Caco-2 (cell line): Measurements from ENCODE around the gene DCAF5. TPM values are rescaled to one million over a fixed set of nuclear protein-coding genes. Genes with fewer than 3 reads are reported as not detected.
"Not testable (repeated sequence)": the region's sequence is repeated elsewhere in the genome, so short reads cannot be mapped to it uniquely, and the experiment has no call there.

Experiments used
- BruUV-seq: library from RNA; stranded (reverse); fragments of 400-500 nt; replicated peaks from 2 replicates; lab custom pipeline; 2021; lab: Mats Ljungman, UMichigan
- CTCF ChIA-PET: fragments of 300-600 bp; sonication (Branson Sonifier 250); formaldehyde crosslinking; loops from one replicate; lab custom pipeline; 2022; ENCODE audit warnings: antibody characterized with exemption; lab: Charles Lee
- POLR2A ChIA-PET: fragments of 300-600 bp; sonication (Branson Sonifier 250); formaldehyde crosslinking; loops from one replicate; lab custom pipeline; 2022; ENCODE audit warnings: antibody characterized with exemption; lab: Charles Lee
- DNase-seq, 2 experiments: peaks; one replicate each; pipeline versions ENCODE4 v3.0.0 to v3.0.0-alpha.2; 2020 to 2022
- H3K27me3 ChIP-seq: replicated peaks from 2 replicates; pipeline ENCODE4 v1.6.0; 2011; ENCODE audit warnings: low read length; ENCODE audit not compliant: control insufficient read depth, insufficient read depth
- H3K36me3 ChIP-seq: 2 replicates; pipeline ENCODE4 v1.5.1; 2011; ENCODE audit warnings: low read length; ENCODE audit not compliant: control insufficient read depth, insufficient read depth
- H3K4me1 ChIP-seq: fragments of 250-450 bp; sonication (Bioruptor Pico); 2 replicates; pipeline ENCODE4 v1.5.1; 2020; ENCODE audit warnings: mild to moderate bottlenecking
- H3K4me3 ChIP-seq: 2 replicates; pipeline ENCODE4 v1.5.1; 2011; ENCODE audit warnings: low read depth, mild to moderate bottlenecking, control low read depth, low read length
- H3K9me3 ChIP-seq: fragments of 250-450 bp; sonication (Bioruptor Pico); 2 replicates; pipeline ENCODE4 v1.5.1; 2020; ENCODE audit warnings: mild to moderate bottlenecking, moderate library complexity
- H3K27ac Mint-ChIP-seq: one replicate; pipeline ENCODE4 v1.8.0; 2022; ENCODE audit warnings: mixed read lengths; ENCODE audit not compliant: unreplicated experiment
- H3K27me3 Mint-ChIP-seq: one replicate; pipeline ENCODE4 v1.8.0; 2022; ENCODE audit warnings: mixed read lengths; ENCODE audit not compliant: insufficient read depth, unreplicated experiment
- H3K36me3 Mint-ChIP-seq: one replicate; pipeline ENCODE4 v1.8.0; 2022; ENCODE audit warnings: mild to moderate bottlenecking, mixed read lengths; ENCODE audit not compliant: insufficient read depth, unreplicated experiment
- H3K4me1 Mint-ChIP-seq: one replicate; pipeline ENCODE4 v1.8.0; 2022; ENCODE audit warnings: low read depth, mixed read lengths; ENCODE audit not compliant: unreplicated experiment
- H3K4me3 Mint-ChIP-seq: one replicate; pipeline ENCODE4 v1.8.0; 2022; ENCODE audit warnings: mild to moderate bottlenecking, moderate library complexity, mixed read lengths; ENCODE audit not compliant: unreplicated experiment
- H3K9me3 Mint-ChIP-seq: one replicate; pipeline ENCODE4 v1.8.0; 2022; ENCODE audit warnings: mixed read lengths; ENCODE audit not compliant: unreplicated experiment
- intact Hi-C: fragments of 100-400 bp; cut with micrococcal nuclease; formaldehyde crosslinking; loops from one replicate; pipeline ENCODE4 v1.10.0; 2022; ENCODE audit not compliant: unreplicated experiment
- total RNA-seq: library from RNA; stranded (reverse); gene quantifications from 2 replicates; pipeline ENCODE4 v1.2.3, GENCODE V29; 2022
- TF ChIP-seq, protein P1 (sequence below), 2 experiments: fragments of 200-600 bp in 1 of 2; IDR thresholded peaks; 1 replicate in 1 of 2; 2 replicates in 1 of 2; pipeline versions ENCODE4 v1.5.1 to v1.8.0; 2011 to 2022; ENCODE audit warnings: antibody characterized with exemption in 1 of 2, control low read depth in 1 of 2, inconsistent platforms in 1 of 2, low read depth in 1 of 2, low read length in 1 of 2, mild to moderate bottlenecking in 1 of 2, moderate library complexity in 1 of 2; ENCODE audit not compliant: insufficient read depth in 1 of 2, severe bottlenecking in 1 of 2, unreplicated experiment in 1 of 2

Gene DCAF5
- total RNA-seq, 1 experiment from 2014 or later: 34.8 TPM

GRCh38 chr14:69077841-69078240 lies 75.1 kb downstream of the DCAF5 start:
- H3K27me3 ChIP-seq: no peaks in the 10 kb centered on the region
- TF ChIP-seq, protein P1, sequence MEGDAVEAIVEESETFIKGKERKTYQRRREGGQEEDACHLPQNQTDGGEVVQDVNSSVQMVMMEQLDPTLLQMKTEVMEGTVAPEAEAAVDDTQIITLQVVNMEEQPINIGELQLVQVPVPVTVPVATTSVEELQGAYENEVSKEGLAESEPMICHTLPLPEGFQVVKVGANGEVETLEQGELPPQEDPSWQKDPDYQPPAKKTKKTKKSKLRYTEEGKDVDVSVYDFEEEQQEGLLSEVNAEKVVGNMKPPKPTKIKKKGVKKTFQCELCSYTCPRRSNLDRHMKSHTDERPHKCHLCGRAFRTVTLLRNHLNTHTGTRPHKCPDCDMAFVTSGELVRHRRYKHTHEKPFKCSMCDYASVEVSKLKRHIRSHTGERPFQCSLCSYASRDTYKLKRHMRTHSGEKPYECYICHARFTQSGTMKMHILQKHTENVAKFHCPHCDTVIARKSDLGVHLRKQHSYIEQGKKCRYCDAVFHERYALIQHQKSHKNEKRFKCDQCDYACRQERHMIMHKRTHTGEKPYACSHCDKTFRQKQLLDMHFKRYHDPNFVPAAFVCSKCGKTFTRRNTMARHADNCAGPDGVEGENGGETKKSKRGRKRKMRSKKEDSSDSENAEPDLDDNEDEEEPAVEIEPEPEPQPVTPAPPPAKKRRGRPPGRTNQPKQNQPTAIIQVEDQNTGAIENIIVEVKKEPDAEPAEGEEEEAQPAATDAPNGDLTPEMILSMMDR (IDR thresholded peaks at IDR 0.05; ENCODE audit: insufficient read depth in 1 of 2, low read depth in 1 of 2, low read length in 1 of 2, severe bottlenecking in 1 of 2, unreplicated experiment in 1 of 2): no peak
- H3K9me3 ChIP-seq: no peaks in the 10 kb centered on the region
- H3K36me3 Mint-ChIP-seq: peaks cover 37% of the 10 kb centered on the region
- no peaks in the 10 kb centered on the region for H3K27me3 Mint-ChIP-seq
- no peak for DNase-seq
- peaks cover 61% of the 10 kb centered on the region for H3K4me1 ChIP-seq
- ChIA-PET POLR2A (no interaction called here), CTCF (no interaction called here)
- peak overlapping the region; percentile 23 for H3K4me3 Mint-ChIP-seq
- H3K36me3 ChIP-seq: no peaks in the 10 kb centered on the region; the same call in 1 of the 2 replicates
- peak overlapping the region; percentile 56 for H3K27ac Mint-ChIP-seq
- intact Hi-C loops: loop anchor here (5.0 kb wide), 1 partner anchor 101 kb away; the partner anchor contains the start of gene ACTN1
- no peak overlapping the region for H3K4me3 ChIP-seq
- no peaks in the 10 kb centered on the region for H3K9me3 Mint-ChIP-seq
- BruUV-seq: no TSS peak
- H3K4me1 Mint-ChIP-seq: peaks cover 43% of the 10 kb centered on the region

GRCh38 chr14:69077185-69077584 lies 75.7 kb downstream of the DCAF5 start:
- H3K36me3 Mint-ChIP-seq: peaks cover 39% of the 10 kb centered on the region
- CTCF ChIA-PET: interaction anchor here (0.6 kb wide), 1 partner anchor 27 kb away, joined by 3 read pairs; no protein-coding TSS in a partner anchor

DNA sequence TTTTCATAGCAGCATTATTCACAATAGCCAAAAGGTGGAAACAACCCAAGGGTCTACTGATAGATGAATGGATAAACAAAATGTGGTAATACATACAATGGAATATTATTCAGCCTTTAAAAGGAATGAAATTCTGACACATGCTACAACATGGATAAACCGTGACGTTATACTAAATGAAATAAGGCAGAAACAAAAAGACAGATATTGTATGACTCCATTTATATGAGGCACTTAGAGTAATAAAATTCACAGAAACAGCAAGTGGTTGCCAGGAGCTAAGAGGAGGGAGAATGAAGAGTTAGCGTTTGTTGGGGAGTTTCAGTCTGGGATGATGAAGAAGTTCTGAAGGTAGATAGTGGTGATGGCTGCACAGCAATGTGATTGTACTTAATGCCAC lies 76.6 kb downstream of the DCAF5 start:
- H3K27me3 ChIP-seq: no peaks in the 10 kb centered on the region
- peak overlapping the region; percentile 18 for H3K27ac Mint-ChIP-seq

More at GRCh38 chr14:69077185-69077584, 75.7 kb downstream of the DCAF5 start:
- H3K27me3 ChIP-seq, H3K4me3 Mint-ChIP-seq, POLR2A ChIA-PET, H3K9me3 ChIP-seq, DNase-seq, H3K27me3 Mint-ChIP-seq, BruUV-seq, H3K36me3 ChIP-seq, H3K9me3 Mint-ChIP-seq, H3K4me3 ChIP-seq: not testable (repeated sequence)
- H3K4me1 ChIP-seq: peaks cover 56% of the 10 kb centered on the region
- intact Hi-C loops: loop anchor here (5.0 kb wide), 1 partner anchor 100 kb away; the partner anchor contains the start of gene ACTN1
- H3K4me1 Mint-ChIP-seq: peaks cover 43% of the 10 kb centered on the region
- H3K27ac Mint-ChIP-seq: peak overlapping the region; percentile 18

More for the DNA sequence above, 76.6 kb downstream of the DCAF5 start:
- ChIA-PET POLR2A (no interaction called here), CTCF (no interaction called here)
- no peaks in the 10 kb centered on the region for H3K27me3 Mint-ChIP-seq
- H3K4me1 ChIP-seq: peaks cover 47% of the 10 kb centered on the region
- no peak overlapping the region for H3K4me3 Mint-ChIP-seq
- no peak for DNase-seq
- H3K9me3 Mint-ChIP-seq: no peaks in the 10 kb centered on the region
- H3K36me3 ChIP-seq: no peaks in the 10 kb centered on the region; the same call in 1 of the 2 replicates
- no peak overlapping the region for H3K4me3 ChIP-seq
- peaks cover 41% of the 10 kb centered on the region for H3K36me3 Mint-ChIP-seq
- TF ChIP-seq, protein P1 (IDR thresholded peaks at IDR 0.05; ENCODE audit: insufficient read depth in 1 of 2, low read depth in 1 of 2, low read length in 1 of 2, severe bottlenecking in 1 of 2, unreplicated experiment in 1 of 2): no peak
- H3K9me3 ChIP-seq: no peaks in the 10 kb centered on the region
- intact Hi-C loops: loop anchor here (5.0 kb wide), 1 partner anchor 99 kb away; the partner anchor contains the start of gene ACTN1
- H3K4me1 Mint-ChIP-seq: peaks cover 38% of the 10 kb centered on the region
- BruUV-seq: no TSS peak
